ENCODE data around the gene DARS1.
A peak's percentile ranks its signal among the peaks of the same experiment; 100 is the strongest.

Gene DARS1

DNA sequence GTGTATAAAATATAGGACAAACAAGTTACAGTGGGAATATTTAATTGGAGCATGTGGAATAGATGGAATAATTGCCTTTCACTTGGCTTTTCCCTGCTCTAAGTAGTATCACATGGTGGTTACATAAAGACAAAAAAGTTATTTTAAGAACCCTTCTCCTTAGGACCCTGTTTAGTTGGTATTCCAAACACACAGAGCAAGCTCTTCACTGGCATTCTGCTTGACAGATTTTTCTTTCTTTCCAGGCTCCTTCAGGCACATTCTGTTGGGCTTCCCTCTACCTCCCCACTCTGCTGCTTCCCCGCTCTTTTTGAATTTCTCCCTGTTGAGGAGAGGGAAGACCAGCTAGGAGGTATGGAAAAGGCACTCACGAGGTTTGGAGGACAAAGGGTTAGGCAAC is 29.0 kb upstream of the DARS1 start:
- DNase-seq, result no peak

DNA sequence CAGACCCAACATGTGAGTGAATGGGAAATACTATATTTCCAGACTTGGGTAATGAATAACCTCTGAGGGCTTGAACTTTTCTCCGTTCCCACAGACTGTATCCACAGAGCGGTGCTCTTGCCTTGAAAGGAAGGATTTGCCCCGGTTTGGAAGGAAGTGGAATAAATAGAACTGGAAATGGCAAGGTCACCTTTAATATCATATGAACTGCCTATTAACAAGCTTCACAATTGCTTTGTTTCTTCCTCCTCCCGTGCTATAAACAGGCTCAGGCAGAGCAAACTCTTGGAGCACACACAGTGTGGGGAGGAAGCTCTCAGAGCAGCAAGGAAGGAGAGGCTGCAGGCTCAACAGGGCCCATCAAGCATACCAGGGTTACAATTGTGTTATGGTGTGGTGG is 28.5 kb upstream of the DARS1 start:
- DNase-seq, result peak; percentile 26

DNA sequence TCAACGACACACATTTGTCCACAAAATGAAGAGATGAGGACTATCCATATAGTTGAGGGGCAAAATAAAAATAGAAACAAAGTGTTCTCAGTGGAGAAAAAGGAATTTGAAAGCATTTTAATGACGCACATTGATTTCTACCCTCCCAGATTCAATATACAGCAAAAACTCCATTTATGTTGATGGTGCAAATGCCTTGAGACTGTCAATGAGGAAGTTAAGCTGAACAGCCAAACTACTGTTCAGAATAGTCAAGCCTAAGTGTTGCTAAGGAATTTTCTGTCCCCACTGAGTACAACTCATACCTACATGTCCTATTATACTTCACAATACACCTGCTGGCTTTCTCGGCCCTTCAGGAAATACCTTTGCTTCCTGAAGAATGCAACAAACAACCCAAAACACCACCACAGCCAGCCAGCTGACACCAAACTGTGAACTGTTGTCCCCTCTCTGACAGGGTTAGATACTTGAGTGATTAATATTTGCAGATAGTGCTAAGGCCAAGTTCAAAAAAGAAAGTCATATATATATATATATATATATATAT is 27.8 kb upstream of the DARS1 start:
- DNase-seq, result no peak

DNA sequence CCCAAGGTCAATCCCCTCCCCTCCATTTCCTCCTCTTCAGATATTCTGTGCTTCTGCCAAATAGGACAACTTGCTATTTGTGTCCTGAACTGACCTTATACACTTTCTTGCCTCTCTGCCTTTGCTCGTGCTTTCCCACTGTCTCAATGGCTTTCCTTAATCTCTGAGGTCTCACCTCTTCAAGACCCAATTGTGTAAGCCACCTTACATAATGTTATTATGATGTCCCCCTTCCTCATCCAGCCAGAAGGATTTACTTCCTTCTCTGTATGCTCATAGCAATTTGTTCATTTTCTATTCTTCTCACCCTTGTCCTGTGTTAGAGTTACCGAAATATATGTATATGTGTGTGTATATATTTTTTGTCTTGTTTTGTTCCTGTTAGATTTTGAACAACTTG is 26.9 kb upstream of the DARS1 start:
- DNase-seq, result no peak

- no peak for DNase-seq
These were observed 24.7 kb upstream of the DARS1 start for GRCh38 chr2:136010126-136010525.

DNA sequence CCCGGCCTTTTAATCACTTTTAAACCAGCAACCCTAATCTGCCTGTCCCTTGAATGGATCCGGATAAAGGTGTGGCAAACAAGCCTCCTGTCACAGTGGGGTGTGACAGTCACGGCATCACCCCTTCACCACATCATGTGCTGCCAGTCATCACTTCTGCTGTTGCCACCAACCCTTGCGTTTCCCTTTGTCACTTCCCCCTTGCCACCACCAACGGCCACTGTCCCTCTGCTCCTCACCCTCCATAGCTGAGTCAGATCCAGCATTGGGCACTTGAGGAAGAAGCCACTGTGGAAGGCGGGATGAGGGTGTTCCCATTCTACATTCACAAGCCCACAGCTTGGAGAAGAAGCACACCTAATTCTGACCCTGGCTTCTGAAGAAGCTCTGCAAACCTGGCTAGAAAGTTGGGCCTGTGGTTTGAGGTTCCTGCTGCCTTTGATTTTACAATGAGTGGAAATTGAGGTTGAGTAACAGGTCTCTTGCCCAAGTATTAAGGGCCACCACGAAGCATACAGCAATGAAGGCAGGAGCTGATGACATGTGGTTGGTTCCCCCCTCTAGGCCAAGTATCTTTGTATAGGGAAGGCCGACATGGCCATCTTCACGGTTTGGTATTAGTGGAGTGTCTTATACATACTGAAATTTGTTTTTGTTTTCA is 22.9 kb upstream of the DARS1 start:
- DNase-seq, result no peak

DNA sequence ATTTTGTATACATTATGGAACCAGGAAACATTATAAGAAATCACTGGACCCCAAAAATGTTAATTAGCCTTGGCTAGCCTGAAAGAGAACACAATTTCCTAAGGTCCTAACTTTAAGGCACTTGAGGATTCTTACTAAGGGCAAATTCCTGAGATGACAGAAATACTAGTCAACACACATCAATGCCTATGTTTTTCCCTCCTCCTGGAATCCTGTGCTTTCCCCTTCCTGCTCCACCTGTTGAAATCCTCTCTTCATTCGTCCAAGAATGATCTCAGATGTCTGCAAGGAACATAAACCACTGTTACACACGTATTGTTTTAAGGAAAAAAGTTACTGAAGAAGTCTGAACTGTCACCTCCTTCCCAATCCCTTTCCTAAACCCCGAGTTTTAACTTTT is 21.2 kb upstream of the DARS1 start:
- DNase-seq, result no peak

DNA sequence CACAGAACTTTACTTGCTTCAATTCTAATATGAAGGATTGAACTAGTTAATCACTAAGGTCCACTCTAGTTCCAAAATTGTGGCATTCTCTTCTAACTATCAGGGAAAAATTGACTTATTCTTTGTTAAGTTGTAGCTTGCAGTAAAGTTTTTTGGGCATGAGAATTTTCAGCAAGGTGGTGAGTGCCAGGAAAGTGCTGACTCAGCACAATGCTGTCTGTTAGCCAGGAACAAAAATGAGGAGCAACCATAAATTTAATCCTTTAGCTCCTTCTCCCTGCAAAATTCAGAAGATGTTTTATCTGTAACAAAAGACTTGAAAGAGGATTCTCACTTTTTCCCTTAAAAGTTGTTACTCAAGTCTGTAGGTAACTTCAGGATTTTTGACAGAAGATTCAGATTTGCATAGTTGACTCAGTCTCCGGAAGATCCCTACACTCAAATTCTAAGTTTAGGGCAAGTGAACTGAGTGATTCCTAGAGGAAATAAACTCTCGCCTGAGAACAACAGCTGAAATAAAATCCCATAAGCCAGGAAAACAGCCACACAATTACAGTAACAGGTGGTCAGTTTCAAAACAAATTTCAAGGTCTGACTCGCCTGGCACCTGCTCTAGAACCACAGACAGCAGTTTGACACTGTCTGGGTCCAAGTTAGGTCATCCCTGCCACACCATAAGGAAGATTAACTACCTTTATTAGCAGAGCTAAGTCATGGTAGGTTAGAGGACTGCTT is 20.2 kb upstream of the DARS1 start:
- DNase-seq, result peak; percentile 35

DNA sequence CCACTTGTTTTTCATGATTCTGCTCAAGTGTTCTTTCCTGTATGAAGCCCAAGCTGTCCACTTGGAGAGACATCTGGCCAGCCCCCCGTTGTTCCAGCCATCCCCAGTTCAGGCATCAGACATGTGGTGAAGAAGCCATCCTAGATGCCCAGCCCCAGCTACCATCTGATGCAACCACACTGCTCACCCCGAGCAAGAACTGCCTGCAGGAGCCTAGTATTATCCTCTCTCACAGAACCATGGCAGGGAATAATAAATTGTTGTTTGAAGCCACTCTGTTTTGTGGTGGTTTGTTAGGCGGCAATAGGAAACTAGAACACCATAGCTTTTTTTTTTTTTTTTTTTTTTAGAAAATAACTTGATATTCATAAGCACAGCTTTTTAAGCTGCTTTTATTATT is 19.5 kb upstream of the DARS1 start:
- DNase-seq, result no peak

DNA sequence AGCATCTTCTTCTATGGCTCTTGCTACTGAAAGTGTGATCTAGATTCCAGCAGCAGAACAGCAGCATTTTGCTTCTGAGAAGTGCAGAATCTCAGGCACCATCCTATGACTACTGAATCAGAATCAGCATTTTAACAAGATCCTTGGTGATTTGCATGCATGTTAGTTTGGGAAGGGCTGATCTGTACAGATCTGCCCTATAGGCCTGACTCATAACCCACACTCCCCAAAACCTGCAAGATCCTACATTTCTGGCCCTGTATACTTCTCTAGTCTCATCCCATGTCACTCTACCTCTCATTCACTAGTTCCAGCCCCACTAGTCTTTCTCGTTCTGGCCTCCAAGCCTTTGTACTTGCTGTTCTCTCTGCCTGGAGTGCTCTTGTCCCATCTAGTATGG is 15.7 kb upstream of the DARS1 start:
- DNase-seq, result no peak

DNA sequence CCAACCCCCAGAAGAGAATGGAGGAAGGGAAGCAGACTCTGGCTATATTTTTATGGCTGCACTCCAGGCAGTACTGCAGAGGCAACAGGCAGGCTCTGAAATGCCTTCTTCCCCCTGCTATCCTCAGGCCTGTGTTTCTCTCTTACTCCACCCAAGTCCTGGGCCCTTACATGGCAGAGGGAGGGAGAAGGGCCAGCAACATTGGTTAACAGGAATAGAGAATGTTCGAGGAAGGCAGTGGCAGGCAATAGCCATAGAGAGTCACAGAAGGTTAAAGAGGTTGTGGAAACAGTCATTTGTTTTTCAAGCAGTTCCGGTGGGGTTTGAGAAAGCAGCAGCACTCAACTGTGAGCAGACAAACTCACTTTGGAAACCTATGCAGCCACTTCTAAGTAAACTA is 15.1 kb upstream of the DARS1 start:
- DNase-seq, result no peak

GRCh38 chr2:135999899-136000298 is 14.5 kb upstream of the DARS1 start:
- DNase-seq, result no peak

- DNase-seq, result no peak
These were observed 13.5 kb upstream of the DARS1 start for GRCh38 chr2:135998879-135999278.

- DNase-seq, result peak; percentile 47
These were observed 12.0 kb upstream of the DARS1 start for GRCh38 chr2:135997380-135997779.

DNA sequence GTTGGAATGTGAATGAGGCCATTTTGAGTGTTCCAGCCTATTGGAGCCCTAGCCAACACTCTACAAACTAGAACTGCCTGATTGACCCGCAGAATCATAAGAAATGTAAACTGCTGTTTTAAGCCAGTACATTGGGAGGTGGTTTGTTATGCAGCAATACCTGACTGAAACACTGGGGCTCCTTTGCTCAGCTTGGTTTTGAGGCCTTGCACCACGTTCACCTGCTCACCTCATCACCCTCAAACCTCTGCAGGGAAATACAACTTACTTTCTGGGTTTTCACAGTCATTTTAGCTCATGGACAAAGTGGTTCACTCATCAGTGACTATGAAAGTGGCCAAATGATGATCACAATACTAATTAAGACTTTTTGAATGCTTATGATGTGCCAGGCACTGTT is 10.9 kb upstream of the DARS1 start:
- no peak for DNase-seq

GRCh38 chr2:135994281-135994680 is 8.9 kb upstream of the DARS1 start:
- DNase-seq, result no peak

GRCh38 chr2:135993421-135993820 is 8.0 kb upstream of the DARS1 start:
- DNase-seq, result no peak

GRCh38 chr2:135991861-135992260 is 6.4 kb upstream of the DARS1 start:
- DNase-seq, result no peak

DNA sequence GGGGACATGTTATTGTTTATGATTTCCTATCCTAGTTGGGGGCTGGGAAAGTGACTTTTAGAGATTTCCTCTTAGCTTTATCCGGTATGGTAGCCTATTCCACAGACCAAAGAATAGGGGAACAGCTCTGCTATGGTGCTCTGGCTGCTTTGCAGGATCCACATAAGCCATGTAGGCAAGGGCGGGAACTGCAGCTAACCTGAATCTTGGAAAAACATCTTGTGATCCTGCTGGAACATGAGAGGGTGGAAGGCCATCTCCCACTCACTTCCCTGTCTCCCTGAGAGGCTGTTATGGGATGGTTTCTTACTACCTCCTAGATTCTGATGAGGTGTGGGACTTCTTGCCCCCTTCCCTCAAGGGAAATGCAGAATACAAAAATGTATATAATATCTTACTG is 2.0 kb upstream of the DARS1 start:
- DNase-seq, result no peak

DNA sequence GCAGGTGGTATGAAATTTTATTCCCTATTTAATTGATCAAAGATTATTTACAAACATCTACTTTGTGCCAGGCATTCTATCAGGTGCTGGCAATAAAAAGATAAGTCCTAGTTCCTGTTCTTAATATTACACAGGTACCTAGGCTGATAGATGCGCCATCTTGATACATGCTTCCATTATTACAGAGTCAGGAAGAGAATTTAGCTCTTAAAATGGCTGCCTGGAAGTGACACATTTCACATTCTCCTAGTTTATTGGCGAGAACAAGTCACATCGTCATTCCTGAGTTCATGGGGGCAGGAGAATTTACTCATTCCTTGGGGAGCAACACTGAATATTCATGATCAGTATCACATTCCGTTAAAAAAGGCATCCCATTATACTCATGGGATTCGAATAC is 1.1 kb upstream of the DARS1 start:
- DNase-seq, result no peak

GRCh38 chr2:135985826-135986393 is 484 bp upstream of the DARS1 start:
- DNase-seq, result no peak

GRCh38 chr2:135984199-135985017 is 1.0 kb downstream of the DARS1 start:
- DNase-seq, result no peak

DNA sequence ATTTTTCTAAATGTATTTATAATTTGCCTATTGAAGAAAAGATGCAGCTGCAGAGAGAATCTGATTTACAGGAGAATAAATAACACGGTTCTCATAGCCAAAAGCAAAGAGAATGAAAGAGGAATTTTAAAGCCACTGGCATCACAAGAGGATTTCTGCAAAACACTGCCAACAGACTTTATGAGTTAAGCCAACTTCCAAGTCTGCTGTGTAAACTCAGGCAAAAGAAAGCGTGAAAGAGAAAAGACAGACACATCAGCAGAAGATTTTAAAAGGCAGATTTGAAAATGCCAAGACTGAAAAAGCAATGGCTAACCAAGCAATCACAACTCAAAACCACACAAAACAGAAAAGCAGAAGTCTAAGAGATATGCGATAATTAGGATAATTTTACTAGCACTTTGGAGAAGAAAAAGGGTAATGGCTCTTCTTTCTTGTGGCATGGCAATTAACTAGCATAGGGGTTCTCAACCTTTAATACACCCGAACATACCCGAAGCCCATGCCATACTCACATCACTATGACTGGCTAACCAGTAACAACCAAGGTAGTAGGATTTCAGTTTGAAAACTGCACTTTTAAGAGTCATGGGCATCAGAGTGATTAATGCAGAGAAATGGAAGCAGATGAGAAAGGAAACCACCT is 4.9 kb downstream of the DARS1 start:
- DNase-seq, result no peak
